ENCODE results near the gene GPR101.
"Not testable (repeated sequence)": the region's sequence is repeated elsewhere in the genome, so short reads cannot be mapped to it uniquely, and the experiment has no call there.

Gene GPR101

GRCh38 chrX:137025930-137026329 lies 7.9 kb downstream of the GPR101 start:
- DNase-seq: no peak

GRCh38 chrX:137000236-137000635 lies 33.6 kb downstream of the GPR101 start:
- not testable (repeated sequence) for DNase-seq

- DNase-seq: no peak
These were observed 34.8 kb downstream of the GPR101 start for GRCh38 chrX:136999024-136999423.

Data from activated gamma-delta T cell (primary cell).